ENCODE measurements around the gene TMEM255B. TPM values are rescaled to one million over a fixed set of nuclear protein-coding genes. Genes with fewer than 3 reads are reported as not detected.
"Not testable (repeated sequence)": the region's sequence is repeated elsewhere in the genome, so short reads cannot be mapped to it uniquely, and the experiment has no call there.

Gene TMEM255B
- total RNA-seq, 1 donor from 2014 or later = 7.4 TPM

DNA sequence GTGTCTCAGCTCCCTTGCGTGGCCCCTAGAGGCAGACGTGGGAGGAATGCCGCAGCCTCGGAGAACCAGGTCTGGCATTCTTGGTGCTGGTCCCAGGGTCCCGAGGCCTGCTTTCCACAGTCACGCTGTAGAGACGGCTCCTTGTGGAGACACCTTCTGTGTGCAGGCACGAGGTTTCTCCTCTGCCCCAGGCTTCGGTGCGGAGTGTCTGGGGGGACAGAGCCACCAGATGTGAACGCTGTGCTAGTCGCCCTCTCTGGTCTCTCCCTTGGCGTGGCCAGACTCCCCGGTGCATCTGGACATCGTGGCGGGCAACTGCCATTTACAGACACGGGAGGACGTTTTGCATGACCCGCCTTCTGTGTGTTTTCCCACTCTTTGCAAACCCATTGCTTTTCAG, 7.5 kb upstream of the TMEM255B start:
- DNase-seq (ENCODE audit: low read depth) = no peak
- no peak overlapping the region for H3K4me3 ChIP-seq (ENCODE audit: low read depth, low read length)
- TF ChIP-seq, protein P1, sequence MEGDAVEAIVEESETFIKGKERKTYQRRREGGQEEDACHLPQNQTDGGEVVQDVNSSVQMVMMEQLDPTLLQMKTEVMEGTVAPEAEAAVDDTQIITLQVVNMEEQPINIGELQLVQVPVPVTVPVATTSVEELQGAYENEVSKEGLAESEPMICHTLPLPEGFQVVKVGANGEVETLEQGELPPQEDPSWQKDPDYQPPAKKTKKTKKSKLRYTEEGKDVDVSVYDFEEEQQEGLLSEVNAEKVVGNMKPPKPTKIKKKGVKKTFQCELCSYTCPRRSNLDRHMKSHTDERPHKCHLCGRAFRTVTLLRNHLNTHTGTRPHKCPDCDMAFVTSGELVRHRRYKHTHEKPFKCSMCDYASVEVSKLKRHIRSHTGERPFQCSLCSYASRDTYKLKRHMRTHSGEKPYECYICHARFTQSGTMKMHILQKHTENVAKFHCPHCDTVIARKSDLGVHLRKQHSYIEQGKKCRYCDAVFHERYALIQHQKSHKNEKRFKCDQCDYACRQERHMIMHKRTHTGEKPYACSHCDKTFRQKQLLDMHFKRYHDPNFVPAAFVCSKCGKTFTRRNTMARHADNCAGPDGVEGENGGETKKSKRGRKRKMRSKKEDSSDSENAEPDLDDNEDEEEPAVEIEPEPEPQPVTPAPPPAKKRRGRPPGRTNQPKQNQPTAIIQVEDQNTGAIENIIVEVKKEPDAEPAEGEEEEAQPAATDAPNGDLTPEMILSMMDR (conservative IDR thresholded peaks at IDR 0.05; ENCODE audit: low read depth, low read length) = no peak

- H3K4me3 ChIP-seq (ENCODE audit: low read depth, low read length); DNase-seq (ENCODE audit: low read depth): not testable (repeated sequence)
Observed at GRCh38 chr13:113752211-113752986, 6.6 kb upstream of the TMEM255B start.

DNA sequence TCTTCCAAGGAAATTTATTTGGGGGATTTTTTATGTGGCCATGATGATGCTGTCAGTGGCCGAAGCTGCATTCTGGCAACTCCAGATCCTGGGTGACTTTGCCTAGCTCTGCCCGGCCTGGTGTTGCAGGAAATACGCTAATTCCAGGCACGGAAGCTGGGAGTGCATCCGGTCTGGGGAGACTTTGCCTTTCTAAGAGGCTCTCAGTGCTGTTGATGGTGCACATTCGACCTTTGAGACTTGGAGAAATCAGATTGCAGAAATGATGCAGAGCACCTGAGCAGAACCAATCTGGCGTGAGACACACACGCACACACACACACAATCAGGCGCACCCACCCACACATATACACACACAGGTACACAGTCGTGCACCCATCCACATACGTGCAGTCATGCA, 5.9 kb upstream of the TMEM255B start:
- no peak overlapping the region for H3K4me3 ChIP-seq (ENCODE audit: low read depth, low read length)
- TF ChIP-seq, protein P1 (conservative IDR thresholded peaks at IDR 0.05; ENCODE audit: low read depth, low read length) = no peak
- DNase-seq (ENCODE audit: low read depth) = no peak

- no peak overlapping the region for H3K4me3 ChIP-seq (ENCODE audit: low read depth, low read length)
- TF ChIP-seq, protein P1 (conservative IDR thresholded peaks at IDR 0.05; ENCODE audit: low read depth, low read length) = no peak
- DNase-seq (ENCODE audit: low read depth) = no peak
Observed at GRCh38 chr13:113754242-113754641, 4.8 kb upstream of the TMEM255B start.

- H3K4me3 ChIP-seq (ENCODE audit: low read depth, low read length) = no peak overlapping the region
- TF ChIP-seq, protein P1 (conservative IDR thresholded peaks at IDR 0.05; ENCODE audit: low read depth, low read length) = no peak
- no peak for DNase-seq (ENCODE audit: low read depth)
Observed at GRCh38 chr13:113754691-113755090, 4.3 kb upstream of the TMEM255B start.

DNA sequence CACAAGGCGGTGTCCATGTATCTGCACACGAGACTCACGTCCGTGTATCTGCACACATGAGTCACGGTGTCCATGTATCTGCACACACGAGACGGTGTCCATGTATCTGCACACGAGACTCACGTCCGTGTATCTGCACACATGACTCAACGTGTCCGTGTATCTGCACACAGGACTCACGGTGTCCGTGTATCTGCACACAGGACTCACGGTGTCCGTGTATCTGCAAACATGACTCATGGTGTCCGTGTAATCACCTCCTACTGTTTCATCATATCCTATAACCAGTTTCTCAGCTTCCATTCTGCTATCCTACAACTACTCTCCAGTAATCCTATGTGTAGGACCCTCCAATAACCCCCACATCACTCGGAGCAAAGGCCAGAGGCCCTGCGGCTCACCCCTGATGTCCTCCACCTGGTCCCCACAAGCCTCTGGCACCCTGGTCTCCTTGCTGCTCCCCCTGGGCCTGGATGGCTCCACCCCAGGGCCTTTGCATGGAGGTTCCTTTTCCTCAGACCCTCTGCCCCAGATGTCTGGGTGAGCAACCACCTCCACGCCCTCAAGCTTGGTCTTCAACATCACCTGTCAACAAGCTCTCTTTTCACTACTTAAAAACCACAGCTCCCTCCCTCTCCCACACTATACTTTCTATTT, 2.5 kb upstream of the TMEM255B start:
- DNase-seq (ENCODE audit: low read depth) = no peak
- H3K4me3 ChIP-seq (ENCODE audit: low read depth, low read length) = no peak overlapping the region
- TF ChIP-seq, protein P1 (conservative IDR thresholded peaks at IDR 0.05; ENCODE audit: low read depth, low read length) = no peak

DNA sequence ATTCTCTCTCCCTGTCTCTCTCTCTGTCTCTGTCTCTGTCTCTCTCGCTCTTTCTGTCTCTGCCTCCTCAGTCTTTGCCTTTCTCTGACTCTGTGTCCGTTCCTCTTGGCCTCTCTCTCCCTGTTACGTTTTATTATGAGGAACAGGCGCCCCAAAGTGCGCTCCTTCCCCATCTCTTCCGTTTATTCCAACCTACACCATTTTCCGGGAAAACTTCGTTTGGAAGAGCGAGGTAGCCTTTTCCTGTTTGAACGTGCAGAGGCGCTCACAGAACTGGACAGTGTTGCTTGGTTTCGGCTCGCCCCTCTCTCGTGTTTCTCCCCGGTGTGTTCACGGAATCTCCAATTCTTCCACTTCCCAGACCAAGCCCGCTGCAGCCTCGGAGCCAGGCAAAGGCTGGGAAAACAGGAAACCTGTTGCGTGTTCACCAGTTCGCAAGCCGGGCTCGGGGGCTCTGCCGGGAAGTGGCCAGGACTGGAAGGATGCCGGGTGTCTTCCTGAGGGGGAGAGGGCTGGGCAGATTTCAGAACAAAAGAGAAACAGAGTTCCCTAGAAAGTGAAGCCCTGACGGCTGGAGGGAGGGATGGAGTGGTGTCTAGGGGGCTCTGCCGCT, 605 bp downstream of the TMEM255B start:
- DNase-seq (ENCODE audit: low read depth) = no peak
- peak overlapping the region; percentile 73 for H3K4me3 ChIP-seq (ENCODE audit: low read depth, low read length)
- TF ChIP-seq, protein P1 (conservative IDR thresholded peaks at IDR 0.05; ENCODE audit: low read depth, low read length) = no peak
